Measurements from ENCODE around the gene RAD51B. TPM values are rescaled to one million over a fixed set of nuclear protein-coding genes. Genes with fewer than 3 reads are reported as not detected.

The RAD51B gene
- total RNA-seq, 1 experiment from 2014 or later: 10.8 TPM

DNA sequence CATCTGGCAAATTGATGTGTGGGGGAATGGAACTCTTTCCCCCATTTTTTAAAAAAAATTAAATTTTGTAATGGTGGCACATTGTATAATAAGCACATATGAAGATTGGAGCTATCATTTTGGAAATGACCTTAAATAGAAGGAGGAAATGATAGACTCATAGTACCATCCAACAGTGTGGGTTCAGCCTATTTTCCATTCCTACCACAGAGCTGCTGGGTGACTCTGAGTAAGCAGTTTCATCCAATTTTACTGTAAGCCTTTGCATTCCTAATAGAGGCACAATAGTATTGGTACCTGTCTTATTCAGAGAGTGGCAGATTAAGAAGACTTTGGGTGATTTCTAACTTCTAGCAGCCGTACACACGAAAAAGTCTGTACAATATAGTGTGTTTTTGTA lies 304.5 kb downstream of the RAD51B start:
- Histone ChIP-seq H3K9me3 (ENCODE audit: low read length) (no peaks in the 10 kb centered on the region), H3K9me2 (replicated peaks; ENCODE audit: low read length) (no peaks in the 10 kb centered on the region), H3K27ac (ENCODE audit: low read length) (0 out of 2 replicates have a peak overlapping the region, but pooled peaks have one; percentile 55), H3K79me2 (ENCODE audit: low read length) (no peaks in the 10 kb centered on the region), H3K36me3 (ENCODE audit: low read depth, low read length) (no peaks in the 10 kb centered on the region), H3K9ac (ENCODE audit: low read length) (no peak overlapping the region), H3K27me3 (ENCODE audit: low read length) (no peaks in the 10 kb centered on the region), H3F3A (ENCODE audit: low read length, unreplicated experiment) (no peaks in the 10 kb centered on the region), H3K4me1 (ENCODE audit: insufficient read depth, low read length) (peaks cover 14% of the 10 kb centered on the region), H2AFZ (ENCODE audit: low read length) (no peak overlapping the region), H3K4me2 (ENCODE audit: low read length) (no peak overlapping the region), H3K4me3 (ENCODE audit: low read length) (no peak overlapping the region), H4K20me1 (ENCODE audit: low read length) (no peaks in the 10 kb centered on the region)
- BruUV-seq (replicated peaks): no TSS peak
- DNase-seq: no peak
- ATAC-seq: no peak
- POLR2A ChIA-PET (ENCODE audit: unreplicated experiment): interaction anchor here (0.6 kb wide), 1 partner anchor 76 kb away, joined by 4 read pairs; no protein-coding TSS in a partner anchor
- TF ChIP-seq EZH2phosphoT487 (IDR thresholded peaks at IDR 0.05; ENCODE audit: borderline replicate concordance, low read length) (no peak), EZH2 (IDR thresholded peaks at IDR 0.05; ENCODE audit: low read length, unreplicated experiment) (no peak)
- TF ChIP-seq, protein P1, sequence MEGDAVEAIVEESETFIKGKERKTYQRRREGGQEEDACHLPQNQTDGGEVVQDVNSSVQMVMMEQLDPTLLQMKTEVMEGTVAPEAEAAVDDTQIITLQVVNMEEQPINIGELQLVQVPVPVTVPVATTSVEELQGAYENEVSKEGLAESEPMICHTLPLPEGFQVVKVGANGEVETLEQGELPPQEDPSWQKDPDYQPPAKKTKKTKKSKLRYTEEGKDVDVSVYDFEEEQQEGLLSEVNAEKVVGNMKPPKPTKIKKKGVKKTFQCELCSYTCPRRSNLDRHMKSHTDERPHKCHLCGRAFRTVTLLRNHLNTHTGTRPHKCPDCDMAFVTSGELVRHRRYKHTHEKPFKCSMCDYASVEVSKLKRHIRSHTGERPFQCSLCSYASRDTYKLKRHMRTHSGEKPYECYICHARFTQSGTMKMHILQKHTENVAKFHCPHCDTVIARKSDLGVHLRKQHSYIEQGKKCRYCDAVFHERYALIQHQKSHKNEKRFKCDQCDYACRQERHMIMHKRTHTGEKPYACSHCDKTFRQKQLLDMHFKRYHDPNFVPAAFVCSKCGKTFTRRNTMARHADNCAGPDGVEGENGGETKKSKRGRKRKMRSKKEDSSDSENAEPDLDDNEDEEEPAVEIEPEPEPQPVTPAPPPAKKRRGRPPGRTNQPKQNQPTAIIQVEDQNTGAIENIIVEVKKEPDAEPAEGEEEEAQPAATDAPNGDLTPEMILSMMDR (conservative IDR thresholded peaks at IDR 0.05; ENCODE audit: low read depth, low read length): no peak
- CTCF ChIA-PET: no interaction called here
- intact Hi-C loops (cut with micrococcal nuclease): no loop called here

DNA sequence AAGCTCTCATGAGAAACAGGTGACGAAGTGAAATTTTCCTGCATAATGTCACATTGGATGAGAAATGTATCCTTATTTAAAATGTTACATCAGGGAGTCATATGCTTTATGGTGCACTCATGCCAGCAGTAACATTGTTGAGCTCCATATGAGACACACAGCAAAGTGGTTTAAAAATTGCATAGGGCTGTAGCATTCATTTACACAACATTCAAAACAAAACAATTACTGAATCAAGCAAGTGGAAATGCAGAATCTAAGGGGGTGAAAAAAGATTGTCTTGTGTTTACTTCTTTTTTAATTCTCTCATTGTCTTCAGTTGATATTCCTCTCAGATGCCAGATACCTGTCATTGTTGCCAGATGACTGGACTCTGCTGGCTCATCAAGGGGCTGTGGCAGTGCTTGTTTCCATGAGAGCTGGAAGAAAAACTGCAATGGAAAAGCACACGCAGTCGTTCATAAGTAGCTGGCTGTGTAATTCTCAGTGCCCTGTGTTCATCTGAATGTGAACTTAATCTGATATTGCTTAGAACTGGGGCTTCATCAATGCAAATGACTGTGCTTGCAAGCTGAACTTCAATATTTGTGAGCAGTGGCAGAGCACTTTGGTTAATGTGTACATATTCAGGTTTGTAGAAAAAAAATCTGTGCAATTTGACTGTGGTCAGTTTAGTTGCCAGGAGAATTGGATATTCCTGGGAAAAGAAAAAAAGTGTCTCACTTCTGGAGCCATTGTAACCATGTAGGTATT lies 305.6 kb downstream of the RAD51B start:
- Histone ChIP-seq H2AFZ (ENCODE audit: low read length) (peak overlapping the region; percentile 11; the same call in 1 of the 2 replicates), H3K9me3 (ENCODE audit: low read length) (no peaks in the 10 kb centered on the region), H4K20me1 (ENCODE audit: low read length) (no peaks in the 10 kb centered on the region), H3K9ac (ENCODE audit: low read length) (peak overlapping the region; percentile 9; the same call in 1 of the 2 replicates), H3K9me2 (replicated peaks; ENCODE audit: low read length) (no peaks in the 10 kb centered on the region), H3K27ac (ENCODE audit: low read length) (peak overlapping the region; percentile 55), H3F3A (ENCODE audit: low read length, unreplicated experiment) (no peaks in the 10 kb centered on the region), H3K27me3 (ENCODE audit: low read length) (no peaks in the 10 kb centered on the region), H3K4me1 (ENCODE audit: insufficient read depth, low read length) (peaks cover 14% of the 10 kb centered on the region), H3K4me2 (ENCODE audit: low read length) (peak overlapping the region; percentile 64), H3K36me3 (ENCODE audit: low read depth, low read length) (no peaks in the 10 kb centered on the region), H3K4me3 (ENCODE audit: low read length) (no peak overlapping the region; the same call in 1 of the 2 replicates), H3K79me2 (ENCODE audit: low read length) (no peaks in the 10 kb centered on the region)
- ChIA-PET POLR2A (ENCODE audit: unreplicated experiment) (interaction anchor here (0.6 kb wide), 1 partner anchor 187 kb away, joined by 3 read pairs; no protein-coding TSS in a partner anchor), CTCF (no interaction called here)
- TF ChIP-seq EZH2phosphoT487 (IDR thresholded peaks at IDR 0.05; ENCODE audit: borderline replicate concordance, low read length): no peak
- no peak for TF ChIP-seq EZH2 (IDR thresholded peaks at IDR 0.05; ENCODE audit: low read length, unreplicated experiment)
- TF ChIP-seq, protein P1 (conservative IDR thresholded peaks at IDR 0.05; ENCODE audit: low read depth, low read length): no peak
- no TSS peak for BruUV-seq (replicated peaks)
- ATAC-seq (peak; percentile 97), DNase-seq (peak; percentile 79)
- intact Hi-C loops (cut with micrococcal nuclease): no loop called here

GRCh38 chr14:68127166-68127565 lies 307.6 kb downstream of the RAD51B start:
- POLR2A ChIA-PET (ENCODE audit: unreplicated experiment): no interaction called here
- no peak overlapping the region for H3K27ac ChIP-seq (ENCODE audit: low read length)
- H3F3A ChIP-seq (ENCODE audit: low read length, unreplicated experiment): no peaks in the 10 kb centered on the region
- H3K4me1 ChIP-seq (ENCODE audit: insufficient read depth, low read length): peaks cover 14% of the 10 kb centered on the region
- no peak overlapping the region for H3K4me3 ChIP-seq (ENCODE audit: low read length)
- H3K79me2 ChIP-seq (ENCODE audit: low read length): no peaks in the 10 kb centered on the region
- BruUV-seq (replicated peaks): no TSS peak
- intact Hi-C loops (cut with micrococcal nuclease): no loop called here
- TF ChIP-seq EZH2 (IDR thresholded peaks at IDR 0.05; ENCODE audit: low read length, unreplicated experiment) (no peak), EZH2phosphoT487 (IDR thresholded peaks at IDR 0.05; ENCODE audit: borderline replicate concordance, low read length) (no peak)
- TF ChIP-seq, protein P1 (conservative IDR thresholded peaks at IDR 0.05; ENCODE audit: low read depth, low read length): no peak
- no peaks in the 10 kb centered on the region for H3K9me3 ChIP-seq (ENCODE audit: low read length)
- no peak overlapping the region for H3K9ac ChIP-seq (ENCODE audit: low read length)
- H3K4me2 ChIP-seq (ENCODE audit: low read length): no peak overlapping the region
- DNase-seq: no peak
- CTCF ChIA-PET: no interaction called here
- no peaks in the 10 kb centered on the region for H4K20me1 ChIP-seq (ENCODE audit: low read length)
- H3K9me2 ChIP-seq (replicated peaks; ENCODE audit: low read length): no peaks in the 10 kb centered on the region
- ATAC-seq: no peak
- no peak overlapping the region for H2AFZ ChIP-seq (ENCODE audit: low read length)
- no peaks in the 10 kb centered on the region for H3K36me3 ChIP-seq (ENCODE audit: low read depth, low read length)
- no peaks in the 10 kb centered on the region for H3K27me3 ChIP-seq (ENCODE audit: low read length)

Measured in PC-3 (cell line).